CD4-positive, alpha-beta T cell (primary cell): Measurements from ENCODE around the gene APBB1. TPM values are rescaled to one million over a fixed set of nuclear protein-coding genes. Genes with fewer than 3 reads are reported as not detected.

ENCODE experiments used
- ATAC-seq: fragments of 200-7000 bp; cut with Tn5 transposase; one replicate; pipeline ENCODE4 v1.10.0; 2022; ENCODE audit warnings: mild to moderate bottlenecking; ENCODE audit not compliant: poor library complexity
- CTCF ChIA-PET: fragments of 350-600 bp; sonication (Branson Sonifier 250); formaldehyde crosslinking; loops from one replicate; lab custom pipeline; 2021; ENCODE audit warnings: antibody characterized with exemption, inconsistent platforms; lab: Charles Lee
- POLR2A ChIA-PET: fragments of 350-600 bp; sonication (Branson Sonifier 250); formaldehyde crosslinking; loops from one replicate; lab custom pipeline; 2021; ENCODE audit warnings: antibody characterized with exemption, inconsistent platforms; lab: Charles Lee
- DNase-seq, 14 experiments: peaks; one replicate each; pipeline ENCODE4 v3.0.0-alpha.2; 2013 to 2020; ENCODE audit warnings: mixed read lengths in 2 of 14
- H3K27ac ChIP-seq, 2 donors: one replicate each; pipeline versions ENCODE4 v1.5.1 to v1.7.0; 2013; ENCODE audit warnings: low read length in 2 of 2, low read depth in 1 of 2, mild to moderate bottlenecking in 1 of 2
- H3K27me3 ChIP-seq, 2 experiments: 1 replicate in 1 of 2; 2 replicates in 1 of 2; pipeline versions ENCODE4 v1.6.1 to v1.7.0; 2013; ENCODE audit warnings: low read length in 2 of 2, control low read depth in 1 of 2, mild to moderate bottlenecking in 1 of 2, moderate library complexity in 1 of 2; ENCODE audit not compliant: insufficient read depth in 2 of 2, control insufficient read depth in 1 of 2
- H3K36me3 ChIP-seq: one replicate; pipeline ENCODE4 v1.6.1; 2013; ENCODE audit warnings: low read length, control low read depth; ENCODE audit not compliant: insufficient read depth
- H3K4me1 ChIP-seq: one replicate; pipeline ENCODE4 v1.6.1; 2013; ENCODE audit warnings: low read length, control low read depth; ENCODE audit not compliant: insufficient read depth
- H3K4me3 ChIP-seq: one replicate; pipeline ENCODE4 v1.5.1; 2013; ENCODE audit warnings: mild to moderate bottlenecking, low read length, moderate library complexity
- H3K9me3 ChIP-seq, 2 experiments: 1 replicate in 1 of 2; 2 replicates in 1 of 2; pipeline versions ENCODE4 v1.6.1 to v1.7.0; 2013; ENCODE audit warnings: low read length in 2 of 2, mild to moderate bottlenecking in 2 of 2, control low read depth in 1 of 2, moderate library complexity in 1 of 2; ENCODE audit not compliant: control insufficient read depth in 1 of 2, insufficient read depth in 1 of 2
- H3K27ac Mint-ChIP-seq: one replicate; pipeline ENCODE4 v1.8.0; 2020; ENCODE audit warnings: mixed read lengths
- H3K27me3 Mint-ChIP-seq: one replicate; pipeline ENCODE4 v1.8.0; 2021; ENCODE audit warnings: mixed read lengths
- H3K36me3 Mint-ChIP-seq: one replicate; pipeline ENCODE4 v1.8.0; 2021; ENCODE audit warnings: low read depth, mixed read lengths
- H3K4me1 Mint-ChIP-seq: one replicate; pipeline ENCODE4 v1.8.0; 2021; ENCODE audit warnings: low read depth, mixed read lengths
- H3K4me3 Mint-ChIP-seq: one replicate; pipeline ENCODE4 v1.8.0; 2020; ENCODE audit warnings: mild to moderate bottlenecking, mixed read lengths
- H3K9me3 Mint-ChIP-seq: one replicate; pipeline ENCODE4 v1.8.0; 2020; ENCODE audit warnings: mixed read lengths
- CTCF ChIP-seq: fragments of 200-600 bp; IDR thresholded peaks from one replicate; pipeline ENCODE4 v1.8.0; 2022; ENCODE audit warnings: antibody characterized with exemption, mild to moderate bottlenecking
- intact Hi-C, 2 experiments: fragments of 100-400 bp; cut with DNase I in 1 of 2; cut with micrococcal nuclease in 1 of 2; formaldehyde crosslinking; loops; one replicate each; pipeline versions ENCODE4 v1.15.1 to v1.9.0; 2023 to 2025; cut with DNase I, micrococcal nuclease
- total RNA-seq, 174 experiments: library from RNA in 2 of 174; stranded (reverse) in 2 of 174; gene quantifications; one replicate each; pipeline ENCODE4 v1.2.3 and lab custom pipeline; 2021 to 2026

The APBB1 gene
- total RNA-seq, 2 experiments from 2014 or later, result 182 to 184 TPM

GRCh38 chr11:6457581-6458320, 38.9 kb upstream of the APBB1 start:
- Mint-ChIP-seq H3K27ac (no peak overlapping the region), H3K4me3 (no peak overlapping the region), H3K27me3 (no peaks in the 10 kb centered on the region), H3K36me3 (peaks cover 32% of the 10 kb centered on the region), H3K9me3 (no peaks in the 10 kb centered on the region), H3K4me1 (no peaks in the 10 kb centered on the region)
- intact Hi-C loops, result no loop called here
- no peaks in the 10 kb centered on the region for H3K27me3 ChIP-seq
- H3K36me3 ChIP-seq, result peaks cover 35% of the 10 kb centered on the region
- POLR2A ChIA-PET, result no interaction called here
- CTCF ChIA-PET, result no interaction called here
- H3K9me3 ChIP-seq, result no peaks in the 10 kb centered on the region
- H3K4me1 ChIP-seq, result no peaks in the 10 kb centered on the region
- no peak overlapping the region for H3K4me3 ChIP-seq
- ATAC-seq, result no peak
- DNase-seq, result no peak
- no peak for TF ChIP-seq CTCF
- no peak overlapping the region for H3K27ac ChIP-seq

- Histone ChIP-seq H3K4me3 (no peak overlapping the region), H3K27me3 (no peaks in the 10 kb centered on the region), H3K9me3 (no peaks in the 10 kb centered on the region), H3K27ac (no peak overlapping the region), H3K4me1 (no peaks in the 10 kb centered on the region), H3K36me3 (peaks cover 38% of the 10 kb centered on the region)
- ChIA-PET CTCF (no interaction called here), POLR2A (no interaction called here)
- Mint-ChIP-seq H3K27me3 (no peaks in the 10 kb centered on the region), H3K36me3 (peaks cover 28% of the 10 kb centered on the region), H3K9me3 (no peaks in the 10 kb centered on the region), H3K4me1 (no peaks in the 10 kb centered on the region), H3K4me3 (no peak overlapping the region), H3K27ac (no peak overlapping the region)
- ATAC-seq (no peak), DNase-seq (no peak)
- no peak for TF ChIP-seq CTCF
- intact Hi-C loops, result no loop called here
These were observed 37.6 kb upstream of the APBB1 start for GRCh38 chr11:6456361-6457073.

GRCh38 chr11:6455070-6455469, 36.2 kb upstream of the APBB1 start:
- DNase-seq, result no peak
- Mint-ChIP-seq H3K9me3 (no peaks in the 10 kb centered on the region), H3K36me3 (peaks cover 22% of the 10 kb centered on the region), H3K27me3 (no peaks in the 10 kb centered on the region), H3K4me1 (no peaks in the 10 kb centered on the region), H3K4me3 (no peak overlapping the region), H3K27ac (no peak overlapping the region)
- Histone ChIP-seq H3K27ac (no peak overlapping the region), H3K4me1 (no peaks in the 10 kb centered on the region), H3K27me3 (no peaks in the 10 kb centered on the region), H3K9me3 (no peaks in the 10 kb centered on the region), H3K36me3 (peaks cover 48% of the 10 kb centered on the region), H3K4me3 (no peak overlapping the region)
- CTCF ChIA-PET, result no interaction called here
- intact Hi-C loops, result no loop called here
- POLR2A ChIA-PET, result interaction anchor here (1.1 kb wide), 2 partner anchors 11 to 77 kb away, joined by 3 to 4 read pairs; no protein-coding TSS in a partner anchor
- ATAC-seq, result no peak
- TF ChIP-seq CTCF, result no peak
